GM12874 (cell line): Measurements from ENCODE around the gene DDA1.
A peak's percentile ranks its signal among the peaks of the same experiment; 100 is the strongest.

Experiments
- TF ChIP-seq, protein P1 (sequence below): IDR thresholded peaks from 2 replicates; pipeline ENCODE4 v1.5.1; 2011; ENCODE audit warnings: low read depth, mild to moderate bottlenecking, control low read depth, low read length, moderate library complexity; ENCODE audit not compliant: insufficient read depth

The DDA1 gene

GRCh38 chr19:17282488-17283125, 26.8 kb upstream of the DDA1 start:
- TF ChIP-seq, protein P1, sequence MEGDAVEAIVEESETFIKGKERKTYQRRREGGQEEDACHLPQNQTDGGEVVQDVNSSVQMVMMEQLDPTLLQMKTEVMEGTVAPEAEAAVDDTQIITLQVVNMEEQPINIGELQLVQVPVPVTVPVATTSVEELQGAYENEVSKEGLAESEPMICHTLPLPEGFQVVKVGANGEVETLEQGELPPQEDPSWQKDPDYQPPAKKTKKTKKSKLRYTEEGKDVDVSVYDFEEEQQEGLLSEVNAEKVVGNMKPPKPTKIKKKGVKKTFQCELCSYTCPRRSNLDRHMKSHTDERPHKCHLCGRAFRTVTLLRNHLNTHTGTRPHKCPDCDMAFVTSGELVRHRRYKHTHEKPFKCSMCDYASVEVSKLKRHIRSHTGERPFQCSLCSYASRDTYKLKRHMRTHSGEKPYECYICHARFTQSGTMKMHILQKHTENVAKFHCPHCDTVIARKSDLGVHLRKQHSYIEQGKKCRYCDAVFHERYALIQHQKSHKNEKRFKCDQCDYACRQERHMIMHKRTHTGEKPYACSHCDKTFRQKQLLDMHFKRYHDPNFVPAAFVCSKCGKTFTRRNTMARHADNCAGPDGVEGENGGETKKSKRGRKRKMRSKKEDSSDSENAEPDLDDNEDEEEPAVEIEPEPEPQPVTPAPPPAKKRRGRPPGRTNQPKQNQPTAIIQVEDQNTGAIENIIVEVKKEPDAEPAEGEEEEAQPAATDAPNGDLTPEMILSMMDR, result peak; percentile 98

DNA sequence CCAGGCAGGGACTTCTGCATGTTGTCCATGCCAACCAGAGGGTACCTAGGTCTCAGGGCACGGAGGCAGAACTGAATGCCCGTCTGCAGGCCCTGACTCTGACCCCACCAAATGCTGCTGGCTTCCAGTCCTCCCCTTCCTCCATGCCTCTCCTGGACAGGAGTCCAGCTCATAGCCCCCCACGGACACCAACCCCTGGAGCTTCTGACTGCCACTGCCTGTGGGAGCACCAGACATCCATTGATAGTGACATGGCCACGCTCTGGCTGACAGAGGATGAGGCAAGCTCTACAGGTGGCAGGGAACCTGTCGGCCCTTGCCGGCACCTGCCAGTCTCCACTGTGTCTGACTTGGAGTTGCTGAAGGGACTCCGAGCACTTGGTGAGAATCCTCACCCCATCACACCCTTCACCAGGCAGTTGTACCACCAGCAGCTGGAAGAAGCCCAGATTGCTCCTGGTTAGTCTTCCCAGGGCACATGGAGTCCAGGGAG, 25.8 kb upstream of the DDA1 start:
- TF ChIP-seq, protein P1, result no peak

- TF ChIP-seq, protein P1, result no peak
Observed at GRCh38 chr19:17285415-17286135, 23.8 kb upstream of the DDA1 start.

- TF ChIP-seq, protein P1, result no peak
Observed at GRCh38 chr19:17286263-17286662, 23.1 kb upstream of the DDA1 start.

GRCh38 chr19:17286752-17287151, 22.6 kb upstream of the DDA1 start:
- TF ChIP-seq, protein P1, result no peak

DNA sequence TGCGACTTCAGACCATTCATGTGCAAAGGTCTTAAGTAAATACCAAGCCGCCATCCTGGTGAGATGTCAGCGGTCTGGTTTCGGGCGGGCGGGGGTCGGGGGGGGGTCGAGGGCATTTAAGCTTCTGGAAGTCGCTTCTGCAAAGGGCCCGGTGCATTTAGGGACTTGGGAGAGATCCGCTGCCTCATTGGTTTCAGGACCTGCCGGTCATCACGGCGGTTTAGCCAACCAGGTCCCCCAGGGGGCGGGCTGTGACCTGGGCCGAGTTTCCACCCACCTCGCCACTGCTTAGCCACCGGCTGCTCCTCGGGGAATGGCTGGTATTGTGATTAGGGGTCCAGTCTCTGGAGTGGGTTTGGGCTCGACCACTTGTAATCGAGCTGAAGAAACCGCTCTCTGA, 19.9 kb upstream of the DDA1 start:
- TF ChIP-seq, protein P1, result no peak

GRCh38 chr19:17292301-17293074, 16.9 kb upstream of the DDA1 start:
- TF ChIP-seq, protein P1, result peak; percentile 78
